Measurements from ENCODE around the gene PTPRN2.
"Not testable (repeated sequence)": the region's sequence is repeated elsewhere in the genome, so short reads cannot be mapped to it uniquely, and the experiment has no call there.

The PTPRN2 gene

GRCh38 chr7:158353606-158354570, 233.7 kb downstream of the PTPRN2 start:
- no peak for TF ChIP-seq ZFX (IDR thresholded peaks at IDR 0.05; ENCODE audit: borderline replicate concordance)
- peak; percentile 84 for TF ChIP-seq CTCF (IDR thresholded peaks at IDR 0.05)
- H3K27ac ChIP-seq = no peak overlapping the region

- H3K27ac ChIP-seq = not testable (repeated sequence)
Measured at GRCh38 chr7:158351899-158352729, 235.5 kb downstream of the PTPRN2 start.

- H3K27ac ChIP-seq = no peak overlapping the region
- TF ChIP-seq CTCF (IDR thresholded peaks at IDR 0.05) (no peak), ZFX (IDR thresholded peaks at IDR 0.05; ENCODE audit: borderline replicate concordance) (no peak)
Measured at GRCh38 chr7:158351481-158351880, 236.1 kb downstream of the PTPRN2 start.

GRCh38 chr7:158351051-158351450, 236.6 kb downstream of the PTPRN2 start:
- H3K27ac ChIP-seq = no peak overlapping the region
- TF ChIP-seq ZFX (IDR thresholded peaks at IDR 0.05; ENCODE audit: borderline replicate concordance) = no peak
- TF ChIP-seq CTCF (IDR thresholded peaks at IDR 0.05) = no peak

- TF ChIP-seq CTCF (IDR thresholded peaks at IDR 0.05) = no peak
- TF ChIP-seq ZFX (IDR thresholded peaks at IDR 0.05; ENCODE audit: borderline replicate concordance) = no peak
- H3K27ac ChIP-seq = no peak overlapping the region
Measured at GRCh38 chr7:158350166-158350900, 237.3 kb downstream of the PTPRN2 start.

GRCh38 chr7:158348446-158348845, 239.2 kb downstream of the PTPRN2 start:
- TF ChIP-seq CTCF (IDR thresholded peaks at IDR 0.05) = no peak
- no peak for TF ChIP-seq ZFX (IDR thresholded peaks at IDR 0.05; ENCODE audit: borderline replicate concordance)
- H3K27ac ChIP-seq = no peak overlapping the region

GRCh38 chr7:158348039-158348438, 239.6 kb downstream of the PTPRN2 start:
- H3K27ac ChIP-seq = not testable (repeated sequence)
